Measurements from ENCODE around the gene KCNK1. TPM values are rescaled to one million over a fixed set of nuclear protein-coding genes. Genes with fewer than 3 reads are reported as not detected.

The KCNK1 gene
- total RNA-seq, 1 experiment from 2014 or later = 0.13 TPM

DNA sequence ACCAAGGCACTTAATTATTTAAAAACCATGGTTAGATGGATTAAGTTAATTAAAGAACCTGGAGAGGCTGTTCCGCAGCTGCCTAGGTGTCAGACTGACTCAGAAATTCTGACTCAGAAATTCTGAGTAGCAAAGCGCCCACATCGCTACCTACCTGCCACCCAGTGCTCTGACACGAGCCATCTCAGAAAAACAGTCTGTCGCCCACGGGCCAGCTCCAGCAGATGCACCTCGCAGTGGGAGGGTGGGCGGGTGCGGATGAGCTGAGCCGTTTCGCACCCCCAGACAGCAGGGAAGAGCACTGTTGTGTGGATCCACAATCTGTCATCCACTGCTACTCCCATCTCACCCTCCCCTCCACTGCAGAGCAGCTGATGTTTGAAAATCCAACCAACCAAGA is 13.5 kb downstream of the KCNK1 start:
- DNase-seq (ENCODE audit: low read depth, low spot score) = no peak
- no TSS peak for BruUV-seq (replicated peaks)
- H3K27me3 ChIP-seq (ENCODE audit: control insufficient read depth, insufficient read depth, low read length) = peaks cover 20% of the 10 kb centered on the region
- POLR2A ChIA-PET = no interaction called here
- H3K27ac ChIP-seq (ENCODE audit: low read length) = no peak overlapping the region
- in situ Hi-C loops (cut with HindIII; ENCODE audit: low pct_unique_long_range_greater_than_20kb, low sequenced_read_pairs) (no loop called here), intact Hi-C loops (cut with micrococcal nuclease; ENCODE audit: unreplicated experiment) (no loop called here)
- CTCF ChIA-PET = no interaction called here
- no peak for TF ChIP-seq TCF7L2 (IDR thresholded peaks at IDR 0.05; ENCODE audit: low read depth, low read length)
- TF ChIP-seq, protein P1, sequence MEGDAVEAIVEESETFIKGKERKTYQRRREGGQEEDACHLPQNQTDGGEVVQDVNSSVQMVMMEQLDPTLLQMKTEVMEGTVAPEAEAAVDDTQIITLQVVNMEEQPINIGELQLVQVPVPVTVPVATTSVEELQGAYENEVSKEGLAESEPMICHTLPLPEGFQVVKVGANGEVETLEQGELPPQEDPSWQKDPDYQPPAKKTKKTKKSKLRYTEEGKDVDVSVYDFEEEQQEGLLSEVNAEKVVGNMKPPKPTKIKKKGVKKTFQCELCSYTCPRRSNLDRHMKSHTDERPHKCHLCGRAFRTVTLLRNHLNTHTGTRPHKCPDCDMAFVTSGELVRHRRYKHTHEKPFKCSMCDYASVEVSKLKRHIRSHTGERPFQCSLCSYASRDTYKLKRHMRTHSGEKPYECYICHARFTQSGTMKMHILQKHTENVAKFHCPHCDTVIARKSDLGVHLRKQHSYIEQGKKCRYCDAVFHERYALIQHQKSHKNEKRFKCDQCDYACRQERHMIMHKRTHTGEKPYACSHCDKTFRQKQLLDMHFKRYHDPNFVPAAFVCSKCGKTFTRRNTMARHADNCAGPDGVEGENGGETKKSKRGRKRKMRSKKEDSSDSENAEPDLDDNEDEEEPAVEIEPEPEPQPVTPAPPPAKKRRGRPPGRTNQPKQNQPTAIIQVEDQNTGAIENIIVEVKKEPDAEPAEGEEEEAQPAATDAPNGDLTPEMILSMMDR (IDR thresholded peaks at IDR 0.05) = no peak
- no peak for TF ChIP-seq SIN3A (IDR thresholded peaks at IDR 0.05; ENCODE audit: borderline replicate concordance, insufficient read depth, low read depth, low read length)
- TF ChIP-seq, protein P2, sequence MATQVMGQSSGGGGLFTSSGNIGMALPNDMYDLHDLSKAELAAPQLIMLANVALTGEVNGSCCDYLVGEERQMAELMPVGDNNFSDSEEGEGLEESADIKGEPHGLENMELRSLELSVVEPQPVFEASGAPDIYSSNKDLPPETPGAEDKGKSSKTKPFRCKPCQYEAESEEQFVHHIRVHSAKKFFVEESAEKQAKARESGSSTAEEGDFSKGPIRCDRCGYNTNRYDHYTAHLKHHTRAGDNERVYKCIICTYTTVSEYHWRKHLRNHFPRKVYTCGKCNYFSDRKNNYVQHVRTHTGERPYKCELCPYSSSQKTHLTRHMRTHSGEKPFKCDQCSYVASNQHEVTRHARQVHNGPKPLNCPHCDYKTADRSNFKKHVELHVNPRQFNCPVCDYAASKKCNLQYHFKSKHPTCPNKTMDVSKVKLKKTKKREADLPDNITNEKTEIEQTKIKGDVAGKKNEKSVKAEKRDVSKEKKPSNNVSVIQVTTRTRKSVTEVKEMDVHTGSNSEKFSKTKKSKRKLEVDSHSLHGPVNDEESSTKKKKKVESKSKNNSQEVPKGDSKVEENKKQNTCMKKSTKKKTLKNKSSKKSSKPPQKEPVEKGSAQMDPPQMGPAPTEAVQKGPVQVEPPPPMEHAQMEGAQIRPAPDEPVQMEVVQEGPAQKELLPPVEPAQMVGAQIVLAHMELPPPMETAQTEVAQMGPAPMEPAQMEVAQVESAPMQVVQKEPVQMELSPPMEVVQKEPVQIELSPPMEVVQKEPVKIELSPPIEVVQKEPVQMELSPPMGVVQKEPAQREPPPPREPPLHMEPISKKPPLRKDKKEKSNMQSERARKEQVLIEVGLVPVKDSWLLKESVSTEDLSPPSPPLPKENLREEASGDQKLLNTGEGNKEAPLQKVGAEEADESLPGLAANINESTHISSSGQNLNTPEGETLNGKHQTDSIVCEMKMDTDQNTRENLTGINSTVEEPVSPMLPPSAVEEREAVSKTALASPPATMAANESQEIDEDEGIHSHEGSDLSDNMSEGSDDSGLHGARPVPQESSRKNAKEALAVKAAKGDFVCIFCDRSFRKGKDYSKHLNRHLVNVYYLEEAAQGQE (IDR thresholded peaks at IDR 0.05; ENCODE audit: insufficient read depth in 1 of 2, low read depth in 2 of 2, low read length in 1 of 2) = no peak
- no peak for TF ChIP-seq POLR2AphosphoS5 (IDR thresholded peaks at IDR 0.05; ENCODE audit: low read depth, low read length)
- no peaks in the 10 kb centered on the region for H3K36me3 ChIP-seq (ENCODE audit: control insufficient read depth, insufficient read depth, low read length)
- no peaks in the 10 kb centered on the region for H3K9me3 ChIP-seq (ENCODE audit: control insufficient read depth, insufficient read depth, low read depth, low read length)
- no peaks in the 10 kb centered on the region for H3K4me1 ChIP-seq (ENCODE audit: control insufficient read depth, insufficient read depth, low read length)
- ATAC-seq = no peak
- no peak overlapping the region for H3K4me3 ChIP-seq (ENCODE audit: low read depth in 2 of 2, low read length in 2 of 2)

DNA sequence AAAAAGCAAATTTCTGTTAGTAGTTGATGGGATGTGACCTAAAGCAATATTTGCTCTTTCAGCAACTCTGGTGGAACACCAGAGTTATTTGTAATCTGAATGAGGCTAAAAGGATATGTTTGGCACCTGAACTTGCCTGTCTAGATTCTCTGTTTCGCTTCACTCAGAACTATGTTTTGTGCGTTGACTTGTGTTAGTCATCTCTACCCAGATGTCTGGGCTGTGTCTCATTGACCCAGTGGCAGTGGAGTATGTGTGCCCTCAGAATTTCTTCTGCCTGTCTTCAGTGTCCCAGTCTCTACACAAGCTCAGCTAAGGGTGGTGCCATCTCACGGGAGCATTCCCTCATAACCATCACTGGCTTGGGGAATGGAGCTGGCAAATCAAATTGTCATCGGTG is 13.9 kb downstream of the KCNK1 start:
- Histone ChIP-seq H3K36me3 (ENCODE audit: control insufficient read depth, insufficient read depth, low read length) (no peaks in the 10 kb centered on the region), H3K9me3 (ENCODE audit: control insufficient read depth, insufficient read depth, low read depth, low read length) (no peaks in the 10 kb centered on the region), H3K4me3 (ENCODE audit: low read depth in 2 of 2, low read length in 2 of 2) (no peak overlapping the region), H3K27me3 (ENCODE audit: control insufficient read depth, insufficient read depth, low read length) (peaks cover 16% of the 10 kb centered on the region), H3K4me1 (ENCODE audit: control insufficient read depth, insufficient read depth, low read length) (no peaks in the 10 kb centered on the region), H3K27ac (ENCODE audit: low read length) (no peak overlapping the region)
- TF ChIP-seq, protein P1 (IDR thresholded peaks at IDR 0.05) = no peak
- TF ChIP-seq, protein P2 (IDR thresholded peaks at IDR 0.05; ENCODE audit: insufficient read depth in 1 of 2, low read depth in 2 of 2, low read length in 1 of 2) = no peak
- no peak for TF ChIP-seq POLR2AphosphoS5 (IDR thresholded peaks at IDR 0.05; ENCODE audit: low read depth, low read length)
- no peak for TF ChIP-seq SIN3A (IDR thresholded peaks at IDR 0.05; ENCODE audit: borderline replicate concordance, insufficient read depth, low read depth, low read length)
- TF ChIP-seq TCF7L2 (IDR thresholded peaks at IDR 0.05; ENCODE audit: low read depth, low read length) = no peak
- ATAC-seq (no peak), DNase-seq (ENCODE audit: low read depth, low spot score) (no peak)
- intact Hi-C loops (cut with micrococcal nuclease; ENCODE audit: unreplicated experiment) = no loop called here
- POLR2A ChIA-PET = no interaction called here
- CTCF ChIA-PET = interaction anchor here (0.6 kb wide), 1 partner anchor 9 kb away, joined by 6 read pairs; no protein-coding TSS in a partner anchor
- in situ Hi-C loops (cut with HindIII; ENCODE audit: low pct_unique_long_range_greater_than_20kb, low sequenced_read_pairs) = no loop called here
- no TSS peak for BruUV-seq (replicated peaks)

Data from Panc1 (cell line).